HS-5 (cell line): ENCODE measurements around the gene GRK5.
A peak's percentile ranks its signal among the peaks of the same experiment; 100 is the strongest.

ENCODE experiments used
- DNase-seq: peaks from one replicate; pipeline ENCODE4 v3.0.0-alpha.2; 2012; ENCODE audit warnings: low read depth

Gene GRK5

GRCh38 chr10:119297207-119297968 lies 90.0 kb downstream of the GRK5 start:
- no peak for DNase-seq

GRCh38 chr10:119298810-119299209 lies 91.4 kb downstream of the GRK5 start:
- DNase-seq = no peak

DNA sequence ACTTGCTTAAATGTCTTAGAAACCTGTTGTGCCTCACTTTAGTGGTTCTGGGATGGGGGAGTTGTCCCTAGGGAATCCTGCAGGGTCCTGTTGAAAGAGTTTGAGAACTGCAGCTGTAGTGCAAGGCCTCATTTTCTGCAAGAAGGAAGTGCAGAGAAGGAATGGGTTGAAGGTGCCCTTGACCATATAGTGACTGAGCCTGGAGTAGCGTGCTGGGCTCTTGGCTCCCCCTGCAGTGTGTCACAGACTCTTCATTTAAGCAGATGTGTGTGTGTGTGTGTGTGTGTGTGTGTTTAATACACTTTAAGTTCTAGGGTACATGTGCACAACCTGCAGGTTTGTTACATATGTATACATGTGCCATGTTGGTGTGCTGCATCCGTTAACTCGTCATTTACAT lies 92.2 kb downstream of the GRK5 start:
- DNase-seq = no peak

- DNase-seq = no peak
Measured at GRCh38 chr10:119301397-119301796, 94.0 kb downstream of the GRK5 start.

DNA sequence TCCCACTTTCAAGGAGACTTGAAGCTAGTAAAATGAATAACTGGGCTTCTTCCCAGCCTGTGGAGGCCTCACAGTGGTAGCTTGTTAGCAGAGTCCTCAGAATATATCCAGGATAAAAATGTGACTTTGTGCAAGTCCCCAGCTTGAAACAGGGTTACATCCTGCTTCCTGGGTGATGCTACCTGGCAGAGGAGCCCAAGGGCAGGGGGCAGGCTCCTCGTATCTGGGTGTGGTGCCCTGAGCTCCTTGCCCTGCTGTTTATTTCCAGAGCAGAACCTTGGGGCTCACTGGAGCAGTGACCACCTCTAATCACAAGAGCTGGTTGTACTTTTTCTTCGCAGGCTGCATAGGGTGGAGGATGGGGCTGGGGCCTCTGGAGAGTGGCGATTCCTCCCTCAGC lies 94.8 kb downstream of the GRK5 start:
- DNase-seq = no peak

- no peak for DNase-seq
Measured at GRCh38 chr10:119302591-119303253, 95.4 kb downstream of the GRK5 start.

DNA sequence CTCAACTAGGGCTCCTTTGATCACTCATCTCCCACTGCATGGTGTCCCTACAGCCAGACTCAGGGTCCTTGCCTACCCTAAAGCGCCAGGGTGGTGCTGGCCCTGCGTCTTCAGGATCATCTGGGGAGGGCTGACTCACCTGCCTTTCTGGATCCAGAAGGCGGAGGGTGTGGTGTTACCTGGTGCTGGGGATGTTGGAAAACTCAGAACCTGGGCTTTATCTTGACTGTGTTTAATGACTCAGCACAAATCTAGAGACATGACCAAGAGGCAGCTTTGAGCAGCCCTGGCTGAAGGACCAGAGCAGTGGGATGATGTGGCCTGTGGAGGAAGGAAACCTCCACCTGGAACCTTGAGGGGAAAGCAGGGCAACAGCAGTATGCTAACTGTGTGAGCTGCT lies 96.5 kb downstream of the GRK5 start:
- DNase-seq = no peak

- DNase-seq = no peak
Measured at GRCh38 chr10:119304541-119304940, 97.2 kb downstream of the GRK5 start.

DNA sequence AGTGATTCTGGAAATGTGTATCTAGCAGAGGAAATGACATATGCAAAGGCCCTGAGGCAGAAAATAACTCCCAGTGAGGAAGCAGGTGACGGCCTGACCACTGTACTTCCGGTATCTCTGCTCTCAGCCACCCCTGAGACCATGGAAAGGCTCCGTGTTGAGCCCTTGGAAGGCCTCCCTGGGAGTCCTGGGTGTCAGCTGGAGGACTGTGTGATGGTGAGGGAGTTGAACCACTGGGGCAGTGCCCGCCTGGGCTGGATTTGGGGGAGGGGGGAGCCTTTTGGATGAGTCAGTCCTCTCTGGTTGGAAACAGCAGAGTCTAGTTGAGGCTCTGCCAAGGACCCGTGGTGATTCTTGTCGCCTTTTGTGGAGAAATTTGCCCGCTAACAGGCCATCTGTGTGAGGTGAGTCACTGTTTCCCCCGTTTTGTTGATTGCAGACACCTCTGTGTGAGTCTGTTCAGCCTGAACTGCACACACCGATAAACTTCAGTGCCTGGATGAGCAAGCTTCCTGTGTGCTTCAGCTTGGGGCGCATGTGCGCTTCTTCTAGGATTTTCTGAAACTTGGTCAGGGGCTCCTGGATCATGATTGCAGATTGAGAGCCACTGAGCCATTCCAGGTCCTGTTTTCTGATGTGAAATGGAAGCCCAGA lies 98.6 kb downstream of the GRK5 start:
- DNase-seq = peak; percentile 96

DNA sequence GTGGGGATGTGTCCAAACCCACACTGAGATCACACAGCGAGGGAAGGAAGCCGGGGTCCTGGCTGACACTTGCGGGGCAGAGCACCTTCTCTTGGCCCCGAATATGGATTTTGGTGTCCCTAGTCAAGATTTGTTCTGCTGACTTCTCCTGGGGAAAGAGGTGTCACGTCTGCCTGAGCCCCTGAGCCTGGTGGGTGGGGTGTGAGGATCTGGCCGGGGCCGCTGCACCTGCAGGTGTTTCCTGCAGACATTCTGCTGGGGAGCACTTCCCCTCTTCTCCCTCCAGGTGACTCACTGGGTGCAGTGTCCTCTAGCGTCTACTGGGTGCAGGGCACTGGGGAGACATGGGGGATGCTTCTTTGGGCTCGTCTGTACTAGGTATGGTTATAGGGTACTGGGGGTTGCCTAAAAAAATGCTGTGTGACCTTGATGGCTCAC lies 99.2 kb downstream of the GRK5 start:
- no peak for DNase-seq

DNA sequence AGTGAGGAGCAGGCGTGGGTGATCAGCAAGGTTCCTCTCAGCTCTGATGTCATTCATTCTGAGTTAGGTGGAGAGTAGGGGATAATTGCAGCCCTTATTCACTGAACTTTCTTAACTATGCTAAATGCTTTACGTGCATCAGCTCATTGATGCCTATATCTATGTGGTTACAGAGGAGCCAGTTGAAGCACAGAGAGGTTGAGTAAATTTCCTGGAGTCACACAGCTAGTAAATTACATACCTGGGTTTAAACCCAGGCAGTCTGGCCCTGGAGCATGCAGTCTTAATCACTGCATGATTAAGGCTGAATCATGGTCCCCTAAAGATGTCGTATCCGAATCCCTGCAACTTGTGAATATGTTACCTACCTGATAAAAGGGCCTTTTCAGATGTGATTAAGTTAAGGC lies 99.6 kb downstream of the GRK5 start:
- no peak for DNase-seq

DNA sequence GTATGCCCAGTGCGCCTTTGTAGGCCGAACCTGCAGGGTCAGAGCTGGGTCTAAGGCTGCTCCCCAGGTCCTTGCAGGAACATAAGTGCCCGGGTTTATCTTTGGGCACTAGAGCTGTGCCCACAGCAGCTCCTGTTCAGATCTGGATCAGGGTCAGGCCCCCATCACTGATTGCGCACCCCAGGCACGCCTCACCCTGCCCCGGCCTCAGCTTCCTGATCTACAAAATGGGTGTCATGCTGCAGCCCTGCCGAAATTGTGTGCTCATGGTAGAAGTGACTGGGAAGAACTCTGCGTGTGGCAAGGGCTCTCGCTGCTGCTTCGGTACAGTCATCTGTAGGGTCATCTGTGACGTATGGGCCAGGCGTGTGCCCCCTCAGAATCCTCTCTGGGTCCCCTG lies 100.7 kb downstream of the GRK5 start:
- no peak for DNase-seq

DNA sequence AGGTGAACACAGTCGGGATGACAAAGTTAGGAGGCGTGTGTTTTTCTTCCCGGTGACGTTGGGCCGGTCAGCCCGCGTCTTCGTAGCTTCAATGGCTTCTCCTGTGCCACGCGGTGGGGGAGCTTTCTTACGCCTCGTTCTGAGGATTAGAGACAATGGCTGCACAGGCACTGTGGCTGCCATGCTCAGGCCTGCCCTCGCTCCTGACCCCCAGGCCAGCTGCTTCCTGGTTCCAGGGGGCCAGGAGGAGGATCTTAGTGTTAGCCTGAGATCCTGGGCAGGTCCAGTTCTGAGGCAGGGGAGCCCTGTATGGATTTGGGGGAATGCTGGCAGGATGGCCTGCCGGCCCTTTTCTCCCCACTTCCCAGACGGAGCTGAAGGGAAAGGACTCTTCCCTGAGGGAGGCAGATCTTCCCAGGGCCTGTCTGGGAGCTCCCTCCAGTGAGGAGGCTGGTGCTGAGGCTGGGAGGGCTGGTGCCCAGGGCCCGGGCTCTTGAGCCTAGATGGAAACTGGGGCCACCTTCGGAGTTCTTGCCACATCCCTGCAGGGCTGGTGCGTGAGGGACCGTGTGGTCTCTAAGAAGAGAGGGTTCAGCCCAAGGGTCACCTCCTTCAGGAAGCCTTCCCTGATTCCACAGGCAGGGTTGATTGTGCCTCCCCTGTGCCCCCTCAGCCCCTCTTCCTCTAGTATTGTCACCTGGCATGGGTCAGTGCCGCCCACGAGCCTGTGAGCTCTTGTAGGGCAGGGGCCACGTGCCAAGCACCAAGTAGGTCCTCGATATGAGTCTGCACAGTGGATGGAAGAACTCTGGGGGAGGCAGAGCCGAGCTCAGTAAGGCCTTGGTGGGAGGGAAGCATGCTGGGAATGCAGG lies 101.4 kb downstream of the GRK5 start:
- no peak for DNase-seq

DNA sequence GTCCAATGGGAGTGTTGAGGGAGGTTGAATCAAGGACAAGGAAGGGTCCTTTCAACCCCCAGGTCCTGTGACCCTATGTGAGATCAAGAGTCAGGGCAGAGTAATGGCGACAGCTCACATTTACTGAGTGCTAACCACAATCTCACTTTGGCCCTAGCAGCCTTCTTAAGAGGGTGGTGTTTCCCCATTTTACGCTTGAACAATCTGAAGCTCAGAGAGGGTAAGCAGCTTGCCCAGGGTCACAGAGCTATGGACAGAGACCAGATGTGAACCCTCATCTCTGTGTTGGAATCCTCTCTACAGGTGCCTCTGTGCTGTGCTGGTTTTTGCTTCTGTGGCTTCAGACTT lies 102.0 kb downstream of the GRK5 start:
- DNase-seq = no peak

DNA sequence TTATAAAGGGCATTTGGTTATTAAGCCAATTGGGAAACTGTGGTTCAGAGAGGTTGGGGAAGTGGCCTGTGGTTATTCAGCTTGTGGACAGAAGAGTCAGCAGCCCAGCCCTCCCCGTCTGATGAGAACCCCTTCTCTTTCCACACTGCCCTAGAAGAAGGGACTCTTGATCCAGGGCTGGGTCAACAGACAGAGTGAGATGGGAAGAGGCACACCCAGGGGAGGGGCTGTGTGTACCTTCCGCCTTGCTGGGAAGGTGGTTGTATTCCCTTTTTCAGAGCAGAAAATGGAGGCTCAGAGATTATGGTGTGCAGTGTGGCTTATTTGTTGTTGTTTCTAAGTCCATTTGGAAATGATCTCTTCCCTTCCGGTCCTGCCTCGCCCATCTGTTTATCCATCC lies 103.4 kb downstream of the GRK5 start:
- DNase-seq = no peak

- no peak for DNase-seq
Measured at GRCh38 chr10:119312241-119312640, 104.9 kb downstream of the GRK5 start.

GRCh38 chr10:119313024-119313423 lies 105.7 kb downstream of the GRK5 start:
- DNase-seq = no peak

DNA sequence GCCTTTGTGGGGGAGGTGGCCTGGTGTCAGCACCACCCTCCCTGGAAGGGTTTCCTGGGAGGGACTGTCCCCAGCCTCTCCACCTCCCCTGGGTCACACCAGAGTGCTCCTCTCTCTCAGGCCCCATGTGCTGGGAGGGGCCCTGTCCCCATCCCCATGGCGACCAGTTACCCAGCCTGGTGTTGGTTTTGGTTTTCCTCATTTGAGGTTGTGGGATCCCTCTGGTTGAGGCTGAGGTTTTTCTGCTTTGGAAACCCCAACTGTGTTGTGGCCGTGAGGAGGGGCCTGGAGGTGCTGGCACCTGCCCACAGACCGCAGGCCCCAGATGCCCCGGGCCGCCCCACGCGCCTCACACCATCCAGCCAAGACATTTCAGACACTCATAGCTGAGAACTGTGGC lies 106.3 kb downstream of the GRK5 start:
- DNase-seq = no peak

- no peak for DNase-seq
Measured at GRCh38 chr10:119314061-119314460, 106.7 kb downstream of the GRK5 start.

DNA sequence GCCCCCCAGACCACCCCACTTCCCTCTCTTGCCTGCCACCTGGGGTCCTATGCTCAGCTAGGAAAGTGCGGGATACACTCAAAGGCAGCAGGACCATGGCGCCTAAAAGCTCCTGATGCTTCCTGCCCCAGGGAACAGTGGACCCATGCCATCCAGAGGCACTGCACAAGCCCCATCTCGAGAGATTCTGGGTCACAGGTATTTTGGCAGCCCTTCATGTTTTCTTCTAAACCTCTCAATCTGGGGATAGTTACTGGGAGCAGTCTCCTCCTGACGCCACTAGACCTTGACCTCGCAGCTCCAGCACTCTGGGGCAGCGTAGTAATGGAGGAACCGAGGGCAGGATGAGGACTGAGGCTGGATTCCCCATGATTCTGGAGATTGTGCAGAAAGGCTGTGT lies 107.1 kb downstream of the GRK5 start:
- DNase-seq = no peak

DNA sequence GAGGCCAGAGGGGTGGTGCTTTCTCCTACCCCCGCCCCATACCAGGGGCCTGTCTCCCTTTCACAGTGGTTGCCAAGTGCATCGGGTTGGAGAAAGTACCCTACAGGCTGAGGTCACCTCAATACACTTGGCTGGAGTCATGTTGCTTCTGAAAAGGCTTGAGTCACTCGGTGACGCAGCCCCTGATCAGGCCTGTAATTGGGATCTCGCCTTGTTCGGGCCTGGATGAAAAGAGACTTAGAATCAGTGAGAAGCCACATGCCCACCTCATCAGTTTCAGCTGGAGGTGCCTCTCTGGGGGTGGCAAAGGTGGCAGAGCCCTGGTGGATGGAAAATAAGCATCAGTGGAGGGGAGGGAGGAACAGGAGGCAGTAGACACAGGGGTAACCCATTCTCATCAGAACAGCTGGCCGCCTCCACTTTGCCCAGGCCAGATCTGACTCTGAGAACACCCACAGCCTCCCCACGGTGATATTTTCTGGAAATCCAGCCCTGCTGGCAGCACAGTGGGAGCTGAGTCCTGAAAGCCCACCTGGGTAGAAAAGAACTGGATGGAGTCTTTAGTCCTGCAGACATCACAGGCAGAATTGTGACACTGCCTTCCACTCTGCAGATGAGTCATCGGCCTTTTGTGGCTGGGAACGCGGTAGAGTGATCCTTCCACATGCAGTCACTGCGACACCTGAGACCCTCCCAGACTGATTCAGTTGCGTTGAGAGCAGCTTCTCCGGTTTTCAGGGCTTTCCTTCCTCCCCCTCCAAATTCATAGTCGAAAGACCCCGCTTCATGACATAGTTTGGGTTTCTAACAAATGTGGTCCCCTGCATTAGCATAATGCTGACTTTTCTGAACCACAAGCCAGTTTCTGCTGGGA lies 108.0 kb downstream of the GRK5 start:
- peak; percentile 79 for DNase-seq

DNA sequence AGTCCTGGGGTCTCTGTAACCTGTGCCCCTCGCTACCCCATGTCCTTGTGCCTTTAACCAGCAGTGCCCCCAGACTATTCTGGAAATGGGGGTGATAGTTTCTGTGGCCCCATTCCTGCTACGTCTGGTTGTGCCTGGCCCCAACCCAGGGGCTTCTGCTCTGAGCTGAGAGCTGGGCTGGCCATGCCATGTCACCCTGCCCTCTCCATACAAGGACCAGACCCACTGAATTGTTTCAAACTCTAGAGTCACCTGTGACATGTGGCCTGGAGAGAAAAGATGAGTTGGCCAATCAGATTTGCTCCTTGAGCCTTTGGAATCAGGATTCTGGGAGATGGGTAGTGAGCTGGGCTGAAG lies 108.6 kb downstream of the GRK5 start:
- DNase-seq = no peak
